Thyroid gland (tissue), 4 donors: ENCODE measurements around the gene VWA5B1.

Source experiments
- CTCF ChIP-seq, 6 experiments: fragments of 200-600 bp in 3 of 6; fragments of 450-650 bp in 3 of 6; sonication (generic) in 3 of 6; IDR thresholded peaks; one replicate each; pipeline ENCODE4 v1.5.1; 2016 to 2019; ENCODE audit warnings: antibody characterized with exemption in 6 of 6, mild to moderate bottlenecking in 2 of 6, inconsistent platforms in 1 of 6, moderate library complexity in 1 of 6
- POLR2A ChIP-seq, 2 donors: fragments of 450-650 bp; IDR thresholded peaks; one replicate each; pipeline ENCODE4 v1.6.1; 2017; ENCODE audit warnings: antibody characterized with exemption in 2 of 2, mild to moderate bottlenecking in 2 of 2, moderate library complexity in 1 of 2

- TF ChIP-seq CTCF (IDR thresholded peaks at IDR 0.05) (no peak), POLR2A (IDR thresholded peaks at IDR 0.05) (no peak)
Measured at GRCh38 chr1:20343938-20344302, 53.2 kb downstream of the VWA5B1 start.
